WERI-Rb-1 (cell line): ENCODE data around the gene GMEB2.

Source experiments
- DNase-seq: peaks from one replicate; pipeline ENCODE4 v3.0.0-alpha.2; 2020
- H3K27ac ChIP-seq: fragments of 250-450 bp; sonication (Bioruptor Pico); 2 replicates; pipeline ENCODE4 v1.5.1; 2020; ENCODE audit warnings: mild to moderate bottlenecking, moderate library complexity
- H3K27me3 ChIP-seq: fragments of 250-450 bp; sonication (Bioruptor Pico); 2 replicates; pipeline ENCODE4 v1.5.1; 2021; ENCODE audit warnings: mild to moderate bottlenecking, low read depth, moderate library complexity; ENCODE audit not compliant: insufficient read depth, severe bottlenecking
- H3K36me3 ChIP-seq: fragments of 250-450 bp; sonication (Bioruptor Pico); 2 replicates; pipeline ENCODE4 v1.5.1; 2020; ENCODE audit warnings: mild to moderate bottlenecking, moderate library complexity
- H3K4me3 ChIP-seq: 2 replicates; pipeline ENCODE4 v1.5.1; 2011; ENCODE audit warnings: low read depth, mild to moderate bottlenecking, control low read depth, low read length
- H3K9me3 ChIP-seq: fragments of 250-450 bp; sonication (Bioruptor Pico); 2 replicates; pipeline ENCODE4 v1.5.1; 2021; ENCODE audit warnings: mild to moderate bottlenecking, moderate library complexity; ENCODE audit not compliant: severe bottlenecking
- CTCF ChIP-seq: IDR thresholded peaks from 2 replicates; pipeline ENCODE4 v1.5.1; 2011; ENCODE audit warnings: low read depth, mild to moderate bottlenecking, control low read depth, inconsistent platforms, low read length

GMEB2 gene

DNA sequence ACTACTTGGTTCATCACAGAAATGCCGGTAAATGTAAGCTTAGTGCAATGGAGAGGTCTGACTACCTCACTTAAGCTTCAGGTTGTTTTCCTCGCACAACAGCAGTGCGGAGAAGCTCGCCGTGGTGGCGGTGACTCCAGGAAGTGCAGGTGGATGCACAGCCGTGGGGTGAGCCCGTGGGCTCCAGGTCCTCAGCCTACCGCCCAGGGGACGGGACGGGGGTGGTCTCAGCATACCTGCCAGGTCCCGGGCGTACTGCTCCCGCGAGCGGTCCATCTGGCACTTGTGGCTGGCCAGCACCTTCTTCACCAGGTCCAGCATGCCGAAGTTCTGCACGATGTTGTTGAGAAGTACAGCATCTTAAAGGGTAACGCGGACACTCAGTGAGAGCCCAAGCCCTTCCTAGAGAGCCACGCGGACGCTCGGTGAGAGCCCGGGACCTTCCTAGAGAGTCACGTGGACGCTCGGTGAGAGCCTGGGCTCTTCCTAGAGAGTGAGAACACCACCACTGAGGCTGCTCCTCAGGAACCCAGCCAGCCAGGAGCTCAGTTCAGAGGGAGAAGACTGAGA is 35.0 kb downstream of the GMEB2 start:
- Histone ChIP-seq H3K27me3 (no peaks in the 10 kb centered on the region), H3K4me3 (no peak overlapping the region), H3K36me3 (peaks cover 43% of the 10 kb centered on the region), H3K9me3 (no peaks in the 10 kb centered on the region), H3K27ac (no peak overlapping the region)
- DNase-seq = no peak
- TF ChIP-seq CTCF = no peak

DNA sequence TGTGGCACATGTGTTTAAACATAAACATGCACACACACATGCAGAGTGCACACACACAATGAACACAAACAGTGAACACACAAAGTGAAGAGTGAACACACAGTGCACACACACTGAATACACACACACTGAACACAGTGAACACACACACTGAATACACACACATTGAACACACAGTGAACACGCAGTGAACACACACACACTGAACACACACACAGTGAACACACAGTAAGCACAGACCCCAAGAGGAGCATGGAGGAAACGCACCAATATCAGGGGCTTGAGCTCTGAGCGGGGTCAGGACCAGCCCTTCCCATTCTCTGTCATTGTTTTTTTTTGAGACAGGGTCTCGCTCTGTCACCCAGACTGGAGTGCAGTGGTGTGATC is 35.8 kb downstream of the GMEB2 start:
- no peak for DNase-seq
- Histone ChIP-seq H3K36me3 (peaks cover 38% of the 10 kb centered on the region), H3K9me3 (no peaks in the 10 kb centered on the region), H3K27ac (no peak overlapping the region), H3K27me3 (no peaks in the 10 kb centered on the region), H3K4me3 (no peak overlapping the region)
- TF ChIP-seq CTCF = no peak

GRCh38 chr20:63590218-63591146 is 36.4 kb downstream of the GMEB2 start:
- H3K4me3 ChIP-seq = no peak overlapping the region
- no peak for TF ChIP-seq CTCF
- no peak overlapping the region for H3K27ac ChIP-seq
- no peak for DNase-seq
- H3K27me3 ChIP-seq = no peaks in the 10 kb centered on the region
- H3K36me3 ChIP-seq = peaks cover 38% of the 10 kb centered on the region
- no peaks in the 10 kb centered on the region for H3K9me3 ChIP-seq

GRCh38 chr20:63589261-63590217 is 37.4 kb downstream of the GMEB2 start:
- Histone ChIP-seq H3K27ac (no peak overlapping the region), H3K27me3 (no peaks in the 10 kb centered on the region), H3K36me3 (peaks cover 38% of the 10 kb centered on the region), H3K4me3 (no peak overlapping the region), H3K9me3 (no peaks in the 10 kb centered on the region)
- TF ChIP-seq CTCF = no peak
- no peak for DNase-seq

DNA sequence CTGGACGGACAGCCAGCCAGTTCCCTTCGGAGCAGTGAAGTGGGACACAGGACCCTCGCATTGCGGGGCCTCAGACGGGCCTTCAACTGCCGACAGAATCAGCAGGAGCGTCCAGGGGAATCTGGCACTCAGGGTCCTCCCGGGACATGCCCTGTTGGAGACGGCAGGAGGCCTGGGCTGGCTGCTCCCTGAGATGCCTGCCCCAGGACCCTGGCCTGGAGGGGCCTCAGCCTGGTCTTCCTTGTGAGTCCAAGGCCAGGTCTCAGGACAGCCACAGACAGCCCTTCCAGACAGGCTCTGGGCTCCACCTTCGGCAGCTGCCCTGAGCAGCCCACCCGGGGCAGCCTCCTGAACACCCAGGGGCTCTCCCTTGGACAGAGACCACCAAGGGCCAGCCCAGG is 38.3 kb downstream of the GMEB2 start:
- Histone ChIP-seq H3K27ac (no peak overlapping the region), H3K36me3 (peaks cover 38% of the 10 kb centered on the region), H3K4me3 (no peak overlapping the region), H3K27me3 (no peaks in the 10 kb centered on the region), H3K9me3 (no peaks in the 10 kb centered on the region)
- DNase-seq = no peak
- no peak for TF ChIP-seq CTCF
